HepG2 (cell line): Measurements from ENCODE around the gene CLHC1. TPM values are rescaled to one million over a fixed set of nuclear protein-coding genes. Genes with fewer than 3 reads are reported as not detected.

Experiments
- AGO1 ChIP-seq: fragments of 200-400 bp; formaldehyde crosslinking; IDR thresholded peaks from 2 replicates; pipeline ENCODE4 v1.6.1; 2017; ENCODE audit warnings: mild to moderate bottlenecking, low read depth, low read length, moderate library complexity; ENCODE audit not compliant: poor library complexity, severe bottlenecking
- ATM ChIP-seq: fragments of 450-650 bp; IDR thresholded peaks from 2 replicates; pipeline ENCODE4 v1.7.1; 2017; ENCODE audit warnings: mild to moderate bottlenecking, borderline replicate concordance
- CHCHD3 ChIP-seq: sonication (generic); formaldehyde crosslinking; IDR thresholded peaks from 2 replicates; pipeline ENCODE4 v1.8.0; 2022; ENCODE audit warnings: mild to moderate bottlenecking, missing genetic modification reagents, moderate library complexity
- GABPB1 ChIP-seq: IDR thresholded peaks from 2 replicates; pipeline ENCODE4 v1.6.1; 2016; ENCODE audit warnings: mild to moderate bottlenecking, missing genetic modification reagents, moderate library complexity, missing compliant biosample characterization
- KLF16 ChIP-seq, 2 experiments: sonication (generic) in 1 of 2; formaldehyde crosslinking in 1 of 2; IDR thresholded peaks; 2 replicates each; pipeline versions ENCODE4 v1.6.1 to v1.8.0; 2016 to 2023; ENCODE audit warnings: missing genetic modification reagents in 2 of 2, missing compliant biosample characterization in 1 of 2
- MBNL3 ChIP-seq: fragments of 250-450 bp; sonication (Bioruptor Pico); conservative IDR thresholded peaks from 2 replicates; pipeline ENCODE4 v1.8.0; 2022; ENCODE audit warnings: mild to moderate bottlenecking, inconsistent platforms
- PAX8 ChIP-seq: sonication (generic); formaldehyde crosslinking; IDR thresholded peaks from 2 replicates; pipeline ENCODE4 v1.8.0; 2022; ENCODE audit warnings: mild to moderate bottlenecking, missing genetic modification reagents, borderline replicate concordance
- REXO4 ChIP-seq: sonication (generic); formaldehyde crosslinking; IDR thresholded peaks from 2 replicates; pipeline ENCODE4 v1.8.0; 2022; ENCODE audit warnings: missing genetic modification reagents, mild to moderate bottlenecking, borderline replicate concordance
- RFXANK ChIP-seq: IDR thresholded peaks from 2 replicates; pipeline ENCODE4 v1.6.1; 2016
- RXRA ChIP-seq: sonication (generic); formaldehyde crosslinking; IDR thresholded peaks from 2 replicates; pipeline ENCODE4 v1.5.1; 2020; ENCODE audit warnings: missing genetic modification reagents
- SALL2 ChIP-seq: sonication (generic); formaldehyde crosslinking; IDR thresholded peaks from 2 replicates; pipeline ENCODE4 v1.8.1; 2023; ENCODE audit warnings: mild to moderate bottlenecking, missing genetic modification reagents, inconsistent platforms
- TBL1XR1 ChIP-seq: fragments of 150-350 bp; IDR thresholded peaks from 2 replicates; pipeline ENCODE4 v1.6.1; 2014; ENCODE audit warnings: borderline replicate concordance, low read length; ENCODE audit not compliant: partially characterized antibody
- TIGD3 ChIP-seq: sonication (generic); formaldehyde crosslinking; IDR thresholded peaks from 2 replicates; pipeline ENCODE4 v1.5.1; 2020; ENCODE audit warnings: mild to moderate bottlenecking, missing genetic modification reagents, borderline replicate concordance
- TSC22D2 ChIP-seq: sonication (generic); formaldehyde crosslinking; IDR thresholded peaks from 2 replicates; pipeline ENCODE4 v1.5.1; 2020; ENCODE audit warnings: missing genetic modification reagents, mild to moderate bottlenecking, borderline replicate concordance
- YY1 ChIP-seq: IDR thresholded peaks from 2 replicates; pipeline ENCODE4 v1.6.1; 2011; ENCODE audit warnings: low read length, low read depth, moderate library complexity, mild to moderate bottlenecking; ENCODE audit not compliant: insufficient read depth, insufficient replicate concordance
- ZBTB4 ChIP-seq: sonication (generic); formaldehyde crosslinking; IDR thresholded peaks from 2 replicates; pipeline ENCODE4 v1.4.0; 2020; ENCODE audit warnings: missing genetic modification reagents, mild to moderate bottlenecking, borderline replicate concordance
- ZBTB43 ChIP-seq: sonication (generic); formaldehyde crosslinking; conservative IDR thresholded peaks from 2 replicates; pipeline ENCODE4 v1.4.0; 2020; ENCODE audit warnings: missing genetic modification reagents
- ZFP1 ChIP-seq: IDR thresholded peaks from 2 replicates; pipeline ENCODE4 v1.6.1; 2016
- ZNF17 ChIP-seq: sonication (generic); formaldehyde crosslinking; IDR thresholded peaks from 2 replicates; pipeline ENCODE4 v1.5.0; 2020; ENCODE audit warnings: mild to moderate bottlenecking, missing genetic modification reagents
- ZNF296 ChIP-seq: sonication (generic); formaldehyde crosslinking; conservative IDR thresholded peaks from 2 replicates; pipeline ENCODE4 v1.5.0; 2020; ENCODE audit warnings: mild to moderate bottlenecking, missing genetic modification reagents
- ZNF30 ChIP-seq: sonication (generic); formaldehyde crosslinking; IDR thresholded peaks from 2 replicates; pipeline ENCODE4 v1.5.0; 2020; ENCODE audit warnings: mild to moderate bottlenecking, missing genetic modification reagents
- ZNF430 ChIP-seq: sonication (generic); formaldehyde crosslinking; IDR thresholded peaks from 2 replicates; pipeline ENCODE4 v1.9.0; 2021; ENCODE audit warnings: mild to moderate bottlenecking, missing genetic modification reagents
- polyA plus RNA-seq, 8 experiments: library from polyadenylated mRNA; depleted of rRNA in 3 of 8; stranded (reverse) in 7 of 8; unstranded in 1 of 8; fragments of >200 nt; fragmentation: Illumina TruSeq in 4 of 8; extraction: Trizol in 4 of 8; gene quantifications; 2 replicates each; pipeline versions ENCODE4 v1.2.1 to v1.2.3, GENCODE V29; 2011 to 2016; ENCODE audit warnings: low read depth in 4 of 8, missing spikeins in 1 of 8, mixed read lengths in 1 of 8; ENCODE audit not compliant: insufficient read depth in 1 of 8
- total RNA-seq, 5 experiments: library from RNA; depleted of rRNA; stranded (reverse); fragments of >200 nt; fragmentation: Illumina TruSeq; extraction: Trizol; gene quantifications; 2 replicates each; pipeline ENCODE4 v1.2.3, GENCODE V29; 2016; ENCODE audit warnings: low read depth in 1 of 5

The CLHC1 gene
- total and polyA plus RNA-seq, 2 of the 13 experiments (the other 11 are each of a cell fraction or from before 2014, with no cell fraction given), result 9.8 to 12.6 TPM

- TF ChIP-seq SALL2 (CRISPR knock-in tag) (0 out of 2 replicates have a peak, but pooled peaks have one; percentile 32), KLF16 (CRISPR knock-in tag; IDR thresholded peaks at IDR 0.05) (peak; percentile 30 to 92; a peak in 2 of 4 replicates), ATM (no peak), RFXANK (CRISPR knock-in tag) (peak; percentile 52; the same call in 1 of the 2 replicates), ZFP1 (CRISPR knock-in tag) (peak; percentile 17; the same call in 1 of the 2 replicates), GABPB1 (CRISPR knock-in tag) (peak; percentile 84), TBL1XR1 (no peak), ZNF296 (CRISPR knock-in tag) (no peak; the same call in 1 of the 2 replicates), MBNL3 (CRISPR knock-in tag) (no peak), RXRA (peak; percentile 61), REXO4 (CRISPR knock-in tag) (no peak), ZNF430 (CRISPR knock-in tag) (peak; percentile 85), AGO1 (no peak), YY1 (peak; percentile 89), PAX8 (CRISPR knock-in tag) (no peak), ZNF17 (no peak), TIGD3 (CRISPR knock-in tag) (no peak), ZNF30 (CRISPR knock-in tag) (no peak), CHCHD3 (CRISPR knock-in tag) (no peak), ZBTB43 (CRISPR knock-in tag) (peak; percentile 47), ZBTB4 (CRISPR knock-in tag) (peak; percentile 54; the same call in 1 of the 2 replicates), TSC22D2 (CRISPR knock-in tag) (0 out of 2 replicates have a peak, but pooled peaks have one; percentile 66)
These were observed at the start of gene CLHC1, which contains the start of gene RPS27A (continued) for GRCh38 chr2:55232084-55232862.
